ENCODE data around the gene TST. TPM values are rescaled to one million over a fixed set of nuclear protein-coding genes. Genes with fewer than 3 reads are reported as not detected.
A peak's percentile ranks its signal among the peaks of the same experiment; 100 is the strongest.

TST gene
- total RNA-seq, 3 donors from 2014 or later (not counting 1 experiment from before 2014, with no cell fraction given) = 3.1 to 4.9 (median 4.3) TPM

GRCh38 chr22:37061611-37062375 is 42.5 kb upstream of the TST start:
- DNase-seq = no peak
- H3K9me3 Mint-ChIP-seq = no peaks in the 10 kb centered on the region
- no peak overlapping the region for H3K4me3 Mint-ChIP-seq
- WGBS (ENCODE audit: insufficient coverage) = 90% methylated on average over 6 of the region's 10 CpGs
- no peak overlapping the region for H3K4me3 ChIP-seq (ENCODE audit: low read length)
- H3K9me3 ChIP-seq (ENCODE audit: control insufficient read depth, insufficient read depth, low read length) = no peaks in the 10 kb centered on the region
- H3K27me3 Mint-ChIP-seq (ENCODE audit: low read depth in 2 of 2) = no peaks in the 10 kb centered on the region
- H3K27ac Mint-ChIP-seq = no peak overlapping the region
- TF ChIP-seq, protein P1, sequence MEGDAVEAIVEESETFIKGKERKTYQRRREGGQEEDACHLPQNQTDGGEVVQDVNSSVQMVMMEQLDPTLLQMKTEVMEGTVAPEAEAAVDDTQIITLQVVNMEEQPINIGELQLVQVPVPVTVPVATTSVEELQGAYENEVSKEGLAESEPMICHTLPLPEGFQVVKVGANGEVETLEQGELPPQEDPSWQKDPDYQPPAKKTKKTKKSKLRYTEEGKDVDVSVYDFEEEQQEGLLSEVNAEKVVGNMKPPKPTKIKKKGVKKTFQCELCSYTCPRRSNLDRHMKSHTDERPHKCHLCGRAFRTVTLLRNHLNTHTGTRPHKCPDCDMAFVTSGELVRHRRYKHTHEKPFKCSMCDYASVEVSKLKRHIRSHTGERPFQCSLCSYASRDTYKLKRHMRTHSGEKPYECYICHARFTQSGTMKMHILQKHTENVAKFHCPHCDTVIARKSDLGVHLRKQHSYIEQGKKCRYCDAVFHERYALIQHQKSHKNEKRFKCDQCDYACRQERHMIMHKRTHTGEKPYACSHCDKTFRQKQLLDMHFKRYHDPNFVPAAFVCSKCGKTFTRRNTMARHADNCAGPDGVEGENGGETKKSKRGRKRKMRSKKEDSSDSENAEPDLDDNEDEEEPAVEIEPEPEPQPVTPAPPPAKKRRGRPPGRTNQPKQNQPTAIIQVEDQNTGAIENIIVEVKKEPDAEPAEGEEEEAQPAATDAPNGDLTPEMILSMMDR (IDR thresholded peaks at IDR 0.05) = no peak
- peaks cover 23% of the 10 kb centered on the region for H3K36me3 ChIP-seq (ENCODE audit: control insufficient read depth, insufficient read depth, low read length)
- H3K36me3 Mint-ChIP-seq = no peaks in the 10 kb centered on the region
- ATAC-seq = no peak
- H3K4me1 Mint-ChIP-seq = no peaks in the 10 kb centered on the region
- no peak overlapping the region for H3K27ac ChIP-seq (ENCODE audit: low read length)
- no peaks in the 10 kb centered on the region for H3K27me3 ChIP-seq (ENCODE audit: control insufficient read depth, insufficient read depth, low read length)
- no peaks in the 10 kb centered on the region for H3K4me1 ChIP-seq (ENCODE audit: control insufficient read depth, insufficient read depth, low read length)
- intact Hi-C loops (cut with micrococcal nuclease) = no loop called here

DNA sequence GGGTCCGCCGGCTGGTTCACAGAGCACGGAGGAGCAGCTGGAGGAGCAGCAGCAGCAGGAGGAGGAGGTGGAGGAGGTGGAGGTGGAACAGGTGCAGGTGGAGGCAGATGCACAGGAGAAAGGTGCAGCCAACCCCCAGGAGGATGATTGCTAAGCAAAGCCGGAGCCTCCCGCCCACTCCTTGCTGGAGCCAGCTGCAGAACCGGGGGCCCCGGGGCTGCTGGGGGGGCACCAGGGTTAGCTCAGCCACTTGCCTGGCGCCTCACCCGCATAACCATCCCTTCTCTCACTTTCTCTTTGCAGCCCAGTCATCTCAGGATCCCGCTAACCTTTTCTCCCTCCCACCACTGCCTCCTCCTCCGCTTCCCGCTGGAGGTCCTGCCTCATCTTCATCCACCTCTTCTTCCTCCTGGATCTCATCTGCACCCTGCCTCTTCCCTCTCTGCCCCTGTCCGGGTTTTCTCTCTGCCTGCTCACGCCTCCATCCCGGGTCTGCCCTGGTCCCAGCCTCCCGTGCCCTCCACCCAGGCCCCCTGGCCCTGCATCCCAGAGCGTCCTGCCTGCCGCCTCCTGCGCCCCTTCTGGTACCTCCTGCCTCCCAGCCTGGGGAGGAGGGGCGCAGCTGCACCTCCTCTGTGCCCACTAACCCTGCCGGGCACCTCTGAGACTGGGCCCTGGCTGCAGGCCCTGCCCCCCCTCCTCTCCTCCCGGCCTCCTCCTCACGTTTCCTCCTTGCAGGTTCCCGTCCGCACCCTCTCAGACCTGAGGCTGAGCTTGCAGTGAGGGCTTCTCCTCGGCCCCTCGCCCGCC is 41.8 kb upstream of the TST start:
- DNase-seq (no peak), ATAC-seq (no peak)
- no peaks in the 10 kb centered on the region for H3K4me1 ChIP-seq (ENCODE audit: control insufficient read depth, insufficient read depth, low read length)
- Mint-ChIP-seq H3K9me3 (no peaks in the 10 kb centered on the region), H3K27ac (no peak overlapping the region), H3K27me3 (ENCODE audit: low read depth in 2 of 2) (no peaks in the 10 kb centered on the region), H3K4me1 (no peaks in the 10 kb centered on the region), H3K36me3 (no peaks in the 10 kb centered on the region), H3K4me3 (no peak overlapping the region)
- WGBS (ENCODE audit: insufficient coverage) = 84% methylated on average over 26 of the region's 28 CpGs
- no peaks in the 10 kb centered on the region for H3K9me3 ChIP-seq (ENCODE audit: control insufficient read depth, insufficient read depth, low read length)
- H3K4me3 ChIP-seq (ENCODE audit: low read length) = no peak overlapping the region
- intact Hi-C loops (cut with micrococcal nuclease) = no loop called here
- peaks cover 23% of the 10 kb centered on the region for H3K36me3 ChIP-seq (ENCODE audit: control insufficient read depth, insufficient read depth, low read length)
- TF ChIP-seq, protein P1 (IDR thresholded peaks at IDR 0.05) = no peak
- H3K27me3 ChIP-seq (ENCODE audit: control insufficient read depth, insufficient read depth, low read length) = no peaks in the 10 kb centered on the region
- no peak overlapping the region for H3K27ac ChIP-seq (ENCODE audit: low read length)

DNA sequence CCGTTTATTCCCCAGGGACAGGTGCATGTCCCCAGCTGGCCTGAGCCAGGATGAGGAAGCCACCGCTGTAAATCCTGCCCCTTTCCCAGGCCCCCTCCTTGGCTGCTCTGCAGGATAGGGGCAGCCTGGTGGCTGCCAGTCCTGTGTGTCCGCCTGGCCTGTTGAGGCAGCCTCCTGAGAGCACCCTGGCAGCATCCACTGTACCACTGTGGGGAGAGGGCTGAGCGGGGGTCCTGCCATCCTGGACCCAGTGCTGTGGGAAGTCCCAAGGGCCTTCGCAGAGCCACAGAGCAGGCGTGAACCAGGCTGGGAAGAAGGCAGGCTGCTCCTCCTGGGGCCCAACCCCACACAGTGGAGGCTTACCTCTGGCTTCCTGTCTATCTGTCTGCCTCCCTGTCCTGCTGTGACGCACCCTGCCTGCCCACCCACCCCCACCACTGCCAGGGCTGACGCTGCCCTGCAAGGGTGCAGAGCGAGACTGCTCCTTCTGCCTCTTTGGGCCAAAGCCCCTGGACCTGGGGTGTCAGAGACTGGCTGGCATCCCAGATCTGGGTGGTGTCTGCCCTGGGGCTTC is 40.7 kb upstream of the TST start:
- TF ChIP-seq, protein P1 (IDR thresholded peaks at IDR 0.05) = no peak
- Mint-ChIP-seq H3K36me3 (no peaks in the 10 kb centered on the region), H3K27ac (no peak overlapping the region), H3K27me3 (ENCODE audit: low read depth in 2 of 2) (no peaks in the 10 kb centered on the region), H3K4me1 (no peaks in the 10 kb centered on the region), H3K9me3 (no peaks in the 10 kb centered on the region), H3K4me3 (no peak overlapping the region)
- peak in 1 of 2 donors; percentile 40 for DNase-seq
- intact Hi-C loops (cut with micrococcal nuclease) = no loop called here
- WGBS (ENCODE audit: insufficient coverage) = 78% methylated on average over 9 of the region's 9 CpGs
- Histone ChIP-seq H3K27ac (ENCODE audit: low read length) (no peak overlapping the region), H3K27me3 (ENCODE audit: control insufficient read depth, insufficient read depth, low read length) (no peaks in the 10 kb centered on the region), H3K4me3 (ENCODE audit: low read length) (no peak overlapping the region), H3K36me3 (ENCODE audit: control insufficient read depth, insufficient read depth, low read length) (peaks cover 23% of the 10 kb centered on the region), H3K9me3 (ENCODE audit: control insufficient read depth, insufficient read depth, low read length) (no peaks in the 10 kb centered on the region), H3K4me1 (ENCODE audit: control insufficient read depth, insufficient read depth, low read length) (no peaks in the 10 kb centered on the region)
- ATAC-seq = no peak
